Upper lobe of left lung (tissue), 4 donors: ENCODE data around the gene NOX4.
"Not testable (repeated sequence)": the region's sequence is repeated elsewhere in the genome, so short reads cannot be mapped to it uniquely, and the experiment has no call there.

ENCODE experiments used
- POLR2A ChIP-seq, 4 donors: fragments of 450-650 bp; IDR thresholded peaks; one replicate each; pipeline ENCODE4 v1.5.1; 2016 to 2017; ENCODE audit warnings: antibody characterized with exemption in 4 of 4, mild to moderate bottlenecking in 2 of 4
- POLR2AphosphoS5 ChIP-seq, 2 donors: sonication (generic); formaldehyde crosslinking; IDR thresholded peaks; one replicate each; pipeline ENCODE4 v1.5.1; 2017; ENCODE audit warnings: antibody characterized with exemption in 2 of 2
- TF ChIP-seq, protein P1 (sequence below), 6 experiments: fragments of 450-650 bp in 4 of 6; fragments of 200-600 bp in 2 of 6; sonication (generic) in 2 of 6; IDR thresholded peaks; one replicate each; pipeline ENCODE4 v1.5.1; 2016 to 2019; ENCODE audit warnings: antibody characterized with exemption in 6 of 6

- TF ChIP-seq, protein P1, sequence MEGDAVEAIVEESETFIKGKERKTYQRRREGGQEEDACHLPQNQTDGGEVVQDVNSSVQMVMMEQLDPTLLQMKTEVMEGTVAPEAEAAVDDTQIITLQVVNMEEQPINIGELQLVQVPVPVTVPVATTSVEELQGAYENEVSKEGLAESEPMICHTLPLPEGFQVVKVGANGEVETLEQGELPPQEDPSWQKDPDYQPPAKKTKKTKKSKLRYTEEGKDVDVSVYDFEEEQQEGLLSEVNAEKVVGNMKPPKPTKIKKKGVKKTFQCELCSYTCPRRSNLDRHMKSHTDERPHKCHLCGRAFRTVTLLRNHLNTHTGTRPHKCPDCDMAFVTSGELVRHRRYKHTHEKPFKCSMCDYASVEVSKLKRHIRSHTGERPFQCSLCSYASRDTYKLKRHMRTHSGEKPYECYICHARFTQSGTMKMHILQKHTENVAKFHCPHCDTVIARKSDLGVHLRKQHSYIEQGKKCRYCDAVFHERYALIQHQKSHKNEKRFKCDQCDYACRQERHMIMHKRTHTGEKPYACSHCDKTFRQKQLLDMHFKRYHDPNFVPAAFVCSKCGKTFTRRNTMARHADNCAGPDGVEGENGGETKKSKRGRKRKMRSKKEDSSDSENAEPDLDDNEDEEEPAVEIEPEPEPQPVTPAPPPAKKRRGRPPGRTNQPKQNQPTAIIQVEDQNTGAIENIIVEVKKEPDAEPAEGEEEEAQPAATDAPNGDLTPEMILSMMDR (IDR thresholded peaks at IDR 0.05): not testable (repeated sequence)
- TF ChIP-seq POLR2A, POLR2AphosphoS5 (IDR thresholded peaks at IDR 0.05): not testable (repeated sequence)
Observed at GRCh38 chr11:89411112-89411511, 80.1 kb downstream of the NOX4 start.
